Endothelial cell of umbilical vein (primary cell): ENCODE measurements around the gene MTMR3. TPM values are rescaled to one million over a fixed set of nuclear protein-coding genes. Genes with fewer than 3 reads are reported as not detected.

Experiments used
- BruUV-seq: library from RNA; stranded (reverse); fragments of 400-500 nt; replicated peaks from 2 replicates; lab custom pipeline; 2021; lab: Mats Ljungman, UMichigan
- CTCF ChIA-PET: fragments of 300-600, 350-600 bp; sonication (Branson Sonifier 250); formaldehyde crosslinking; loops from one replicate; lab custom pipeline; 2021; ENCODE audit warnings: antibody characterized with exemption, inconsistent platforms; lab: Charles Lee
- POLR2A ChIA-PET: fragments of 300-600, 350-600 bp; sonication (Branson Sonifier 250); formaldehyde crosslinking; loops from one replicate; lab custom pipeline; 2021; ENCODE audit warnings: antibody characterized with exemption, inconsistent platforms; lab: Charles Lee
- DNase-seq: peaks from one replicate; pipeline ENCODE4 v3.0.0-alpha.2; 2011; ENCODE audit warnings: low read depth, low spot score
- FAIRE-seq: peaks from 2 replicates; lab custom pipeline; 2011; peaks lifted over from hg19 to GRCh38; lab: Jason Lieb, UNC
- H2AFZ ChIP-seq: 2 replicates; pipeline ENCODE4 v1.6.0; 2012; ENCODE audit warnings: low read depth, low read length, control low read depth, inconsistent platforms
- H3K27ac ChIP-seq: 2 replicates; pipeline ENCODE4 v1.5.1; 2011; ENCODE audit warnings: low read depth, mild to moderate bottlenecking, control low read depth, low read length, moderate library complexity; ENCODE audit not compliant: insufficient read depth
- H3K27me3 ChIP-seq, 2 experiments: 2 replicates each; pipeline versions ENCODE4 v1.6.0 to v1.6.1; 2011; ENCODE audit warnings: low read length in 2 of 2, mixed read lengths in 1 of 2; ENCODE audit not compliant: control insufficient read depth in 2 of 2, insufficient read depth in 2 of 2
- H3K36me3 ChIP-seq, 2 experiments: 2 replicates in 1 of 2; 3 replicates in 1 of 2; pipeline ENCODE4 v1.5.1; 2011; ENCODE audit warnings: low read length in 2 of 2, mild to moderate bottlenecking in 1 of 2, moderate library complexity in 1 of 2; ENCODE audit not compliant: control insufficient read depth in 2 of 2, insufficient read depth in 2 of 2; ENCODE audit errors: extremely low read depth in 1 of 2
- H3K4me1 ChIP-seq: 3 replicates; pipeline ENCODE4 v1.5.1; 2011; ENCODE audit warnings: mild to moderate bottlenecking, low read length; ENCODE audit not compliant: control insufficient read depth, insufficient read depth; ENCODE audit errors: extremely low read depth
- H3K4me2 ChIP-seq: 2 replicates; pipeline ENCODE4 v1.6.1; 2011; ENCODE audit warnings: low read length, control low read depth, mixed read lengths; ENCODE audit not compliant: insufficient read depth
- H3K4me3 ChIP-seq, 3 experiments: fragments of 200-600 bp in 1 of 3; sonication (generic), shearing (Covaris generic) in 1 of 3; replicated peaks in 1 of 3; 2 replicates each; pipeline ENCODE4 v1.5.1; 2011 to 2016; ENCODE audit warnings: control low read depth in 3 of 3, low read length in 3 of 3, mild to moderate bottlenecking in 2 of 3, inconsistent platforms in 1 of 3, low read depth in 1 of 3, moderate library complexity in 1 of 3; ENCODE audit not compliant: insufficient read depth in 1 of 3
- H3K79me2 ChIP-seq: 2 replicates; pipeline ENCODE4 v1.6.0; 2012; ENCODE audit warnings: low read length, inconsistent platforms; ENCODE audit not compliant: control insufficient read depth, insufficient read depth
- H3K9ac ChIP-seq: replicated peaks from 2 replicates; pipeline ENCODE3; 2011; ENCODE audit warnings: low read length, control low read depth; ENCODE audit not compliant: insufficient read depth; ENCODE audit errors: extremely low read depth
- H3K9me1 ChIP-seq: replicated peaks from 3 replicates; pipeline ENCODE4 v1.6.0; 2011; ENCODE audit warnings: mild to moderate bottlenecking, low read length; ENCODE audit not compliant: control insufficient read depth, insufficient read depth; ENCODE audit errors: extremely low read depth
- H3K9me3 ChIP-seq: replicated peaks from 2 replicates; pipeline ENCODE4 v1.5.1; 2012; ENCODE audit warnings: low read length, inconsistent platforms; ENCODE audit not compliant: control insufficient read depth, insufficient read depth
- H4K20me1 ChIP-seq: replicated peaks from 2 replicates; pipeline ENCODE3; 2011; ENCODE audit warnings: mild to moderate bottlenecking, low read length; ENCODE audit not compliant: control insufficient read depth, insufficient read depth; ENCODE audit errors: extremely low read depth
- CTCF ChIP-seq, 2 donors: IDR thresholded peaks; 1 replicate in 1 of 2; 2 replicates in 1 of 2; pipeline ENCODE4 v1.5.1; 2011; ENCODE audit warnings: low read length in 2 of 2, mild to moderate bottlenecking in 2 of 2, moderate library complexity in 2 of 2, control low read depth in 1 of 2, inconsistent platforms in 1 of 2, low read depth in 1 of 2; ENCODE audit not compliant: insufficient read depth in 1 of 2; ENCODE audit errors: extremely low read depth in 1 of 2
- EZH2 ChIP-seq: IDR thresholded peaks from 2 replicates; pipeline ENCODE4 v1.6.1; 2012; ENCODE audit warnings: borderline replicate concordance, low read depth, mild to moderate bottlenecking, moderate library complexity, low read length, inconsistent platforms; ENCODE audit not compliant: severe bottlenecking
- FOS ChIP-seq: IDR thresholded peaks from 2 replicates; pipeline ENCODE4 v1.6.1; 2011; ENCODE audit warnings: mild to moderate bottlenecking, low read length, moderate library complexity, borderline replicate concordance; ENCODE audit not compliant: insufficient read depth
- GATA2 ChIP-seq: IDR thresholded peaks from 2 replicates; pipeline ENCODE4 v1.7.0; 2011; ENCODE audit warnings: low read depth, mild to moderate bottlenecking, moderate library complexity, mixed read lengths, low read length; ENCODE audit not compliant: insufficient read length, insufficient read depth
- JUN ChIP-seq: IDR thresholded peaks from 2 replicates; pipeline ENCODE4 v1.6.1; 2011; ENCODE audit warnings: borderline replicate concordance, low read depth; ENCODE audit not compliant: insufficient read length, insufficient read depth
- MAX ChIP-seq: IDR thresholded peaks from 2 replicates; pipeline ENCODE4 v1.6.1; 2011; ENCODE audit not compliant: insufficient read depth, insufficient read length
- MYC ChIP-seq: IDR thresholded peaks from one replicate; pipeline ENCODE4 v1.6.1; 2011; ENCODE audit warnings: mild to moderate bottlenecking, low read depth, low read length
- POLR2A ChIP-seq: IDR thresholded peaks from 2 replicates; pipeline ENCODE4 v1.6.1; 2012; ENCODE audit warnings: low read depth, mild to moderate bottlenecking, control low read depth, low read length
- POLR2AphosphoS5 ChIP-seq: IDR thresholded peaks from 2 replicates; pipeline ENCODE4 v1.6.1; 2012; ENCODE audit warnings: low read depth, mild to moderate bottlenecking, control low read depth, low read length, moderate library complexity; ENCODE audit not compliant: insufficient read depth
- dilution Hi-C: fragments of 300-500 bp; cut with MboI; formaldehyde crosslinking; loops from one replicate; pipeline ENCODE4 v1.15.0; 2019; ENCODE audit warnings: low sequenced_read_pairs; ENCODE audit not compliant: extremely low pct_ligation_motif_present
- intact Hi-C: fragments of 100-400 bp; cut with micrococcal nuclease; formaldehyde crosslinking; loops from one replicate; pipeline ENCODE4 v1.10.0; 2022
- polyA plus RNA-seq, 4 experiments: library from polyadenylated mRNA; depleted of rRNA in 3 of 4; stranded (reverse) in 3 of 4; unstranded in 1 of 4; fragments of >200 nt; gene quantifications; 2 replicates each; pipeline versions ENCODE4 v1.2.1 to v1.2.3, GENCODE V29; 2011 to 2012; ENCODE audit warnings: missing spikeins in 1 of 4
- total RNA-seq: library from RNA; stranded (reverse); gene quantifications from 2 replicates; pipeline ENCODE4 v1.2.3, GENCODE V29; 2021

MTMR3 gene
- total and polyA plus RNA-seq, 2 donors (not counting 3 experiments of a cell fraction or from before 2014, with no cell fraction given), result 30.1 to 36.5 TPM

GRCh38 chr22:30044881-30045493 lies 162.0 kb downstream of the MTMR3 start:
- intact Hi-C loops (no loop called here), dilution Hi-C loops (no loop called here)
- DNase-seq (no peak), FAIRE-seq (no peak)
- H3K4me2 ChIP-seq, result no peak overlapping the region
- H3K4me3 ChIP-seq, result no peak overlapping the region
- no peak overlapping the region for H3K9ac ChIP-seq
- ChIA-PET CTCF (interaction anchor here (1.1 to 1.4 kb wide), 3 partner anchors 40 to 44 kb away, joined by 4 read pairs; no protein-coding TSS in a partner anchor), POLR2A (no interaction called here)
- H3K27ac ChIP-seq, result no peak overlapping the region
- no peaks in the 10 kb centered on the region for H3K36me3 ChIP-seq
- no peaks in the 10 kb centered on the region for H3K79me2 ChIP-seq
- TF ChIP-seq FOS (no peak), EZH2 (no peak), MYC (no peak), GATA2 (no peak), POLR2AphosphoS5 (no peak), POLR2A (no peak), MAX (no peak), JUN (no peak), CTCF (IDR thresholded peaks at IDR 0.05; ENCODE audit: extremely low read depth in 1 of 2, insufficient read depth in 1 of 2, low read depth in 1 of 2, low read length in 2 of 2) (no peak)
- H2AFZ ChIP-seq, result no peak overlapping the region
- no peaks in the 10 kb centered on the region for H3K9me3 ChIP-seq
- no peaks in the 10 kb centered on the region for H3K9me1 ChIP-seq
- H3K4me1 ChIP-seq, result peaks cover 19% of the 10 kb centered on the region
- H4K20me1 ChIP-seq, result no peaks in the 10 kb centered on the region
- no TSS peak for BruUV-seq
- no peaks in the 10 kb centered on the region for H3K27me3 ChIP-seq
